Calu3 (cell line): ENCODE data around the gene SMG1. TPM values are rescaled to one million over a fixed set of nuclear protein-coding genes. Genes with fewer than 3 reads are reported as not detected.

Source experiments
- BruUV-seq: library from RNA; stranded (reverse); fragments of 400-500 nt; replicated peaks from 2 replicates; lab custom pipeline; 2021; lab: Mats Ljungman, UMichigan
- CTCF ChIA-PET: fragments of 300-600 bp; sonication (Branson Sonifier 250); formaldehyde crosslinking; loops from one replicate; lab custom pipeline; 2022; ENCODE audit warnings: antibody characterized with exemption; lab: Charles Lee
- DNase-seq: peaks from one replicate; pipeline ENCODE4 v3.0.0; 2022
- H3K27ac Mint-ChIP-seq: one replicate; pipeline ENCODE4 v1.8.0; 2022; ENCODE audit warnings: mixed read lengths; ENCODE audit not compliant: unreplicated experiment
- H3K27me3 Mint-ChIP-seq: one replicate; pipeline ENCODE4 v1.8.0; 2022; ENCODE audit warnings: mixed read lengths; ENCODE audit not compliant: unreplicated experiment
- H3K36me3 Mint-ChIP-seq: one replicate; pipeline ENCODE4 v1.8.0; 2022; ENCODE audit warnings: mild to moderate bottlenecking, moderate library complexity, mixed read lengths; ENCODE audit not compliant: insufficient read depth, unreplicated experiment
- H3K4me1 Mint-ChIP-seq: one replicate; pipeline ENCODE4 v1.8.0; 2022; ENCODE audit warnings: mild to moderate bottlenecking, low read depth, mixed read lengths; ENCODE audit not compliant: unreplicated experiment
- H3K4me3 Mint-ChIP-seq: one replicate; pipeline ENCODE4 v1.8.0; 2022; ENCODE audit warnings: mild to moderate bottlenecking, low read depth, moderate library complexity, mixed read lengths; ENCODE audit not compliant: unreplicated experiment
- H3K9me3 Mint-ChIP-seq: one replicate; pipeline ENCODE4 v1.8.0; 2022; ENCODE audit warnings: low read depth, mixed read lengths; ENCODE audit not compliant: unreplicated experiment
- intact Hi-C: fragments of 100-400 bp; cut with micrococcal nuclease; formaldehyde crosslinking; loops from one replicate; pipeline ENCODE4 v1.10.0; 2022; ENCODE audit not compliant: unreplicated experiment
- total RNA-seq: library from RNA; stranded (reverse); gene quantifications from 2 replicates; pipeline ENCODE4 v1.2.3, GENCODE V29; 2022
- TF ChIP-seq, protein P1 (sequence below): fragments of 200-600 bp; IDR thresholded peaks from one replicate; pipeline ENCODE4 v1.8.0; 2022; ENCODE audit warnings: antibody characterized with exemption; ENCODE audit not compliant: unreplicated experiment

The SMG1 gene
- total RNA-seq, 1 experiment from 2014 or later, result 129 TPM

DNA sequence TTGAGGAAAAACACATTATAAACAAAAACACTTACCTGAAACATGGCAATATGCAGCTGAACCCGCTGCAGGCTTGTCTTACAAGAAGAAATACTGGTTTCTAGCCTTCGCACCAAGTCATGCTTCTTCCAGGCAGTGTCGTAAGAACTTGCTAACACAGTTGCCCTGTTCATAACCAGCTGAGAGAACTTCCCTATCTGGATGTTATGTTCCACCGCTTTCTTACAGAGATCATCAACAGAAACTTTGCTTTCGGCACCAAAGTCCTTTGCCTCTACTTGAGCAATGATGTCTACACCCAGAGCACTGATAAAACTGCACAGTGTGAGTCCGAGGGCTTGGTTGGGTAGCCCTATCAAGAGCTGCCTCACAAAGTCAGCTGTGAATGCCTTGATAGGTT lies 97.0 kb downstream of the SMG1 start:
- intact Hi-C loops, result no loop called here
- Mint-ChIP-seq H3K4me1 (no peaks in the 10 kb centered on the region), H3K4me3 (no peak overlapping the region), H3K9me3 (no peaks in the 10 kb centered on the region), H3K27ac (no peak overlapping the region), H3K36me3 (peaks cover 43% of the 10 kb centered on the region), H3K27me3 (no peaks in the 10 kb centered on the region)
- no peak for DNase-seq
- no TSS peak for BruUV-seq
- TF ChIP-seq, protein P1, sequence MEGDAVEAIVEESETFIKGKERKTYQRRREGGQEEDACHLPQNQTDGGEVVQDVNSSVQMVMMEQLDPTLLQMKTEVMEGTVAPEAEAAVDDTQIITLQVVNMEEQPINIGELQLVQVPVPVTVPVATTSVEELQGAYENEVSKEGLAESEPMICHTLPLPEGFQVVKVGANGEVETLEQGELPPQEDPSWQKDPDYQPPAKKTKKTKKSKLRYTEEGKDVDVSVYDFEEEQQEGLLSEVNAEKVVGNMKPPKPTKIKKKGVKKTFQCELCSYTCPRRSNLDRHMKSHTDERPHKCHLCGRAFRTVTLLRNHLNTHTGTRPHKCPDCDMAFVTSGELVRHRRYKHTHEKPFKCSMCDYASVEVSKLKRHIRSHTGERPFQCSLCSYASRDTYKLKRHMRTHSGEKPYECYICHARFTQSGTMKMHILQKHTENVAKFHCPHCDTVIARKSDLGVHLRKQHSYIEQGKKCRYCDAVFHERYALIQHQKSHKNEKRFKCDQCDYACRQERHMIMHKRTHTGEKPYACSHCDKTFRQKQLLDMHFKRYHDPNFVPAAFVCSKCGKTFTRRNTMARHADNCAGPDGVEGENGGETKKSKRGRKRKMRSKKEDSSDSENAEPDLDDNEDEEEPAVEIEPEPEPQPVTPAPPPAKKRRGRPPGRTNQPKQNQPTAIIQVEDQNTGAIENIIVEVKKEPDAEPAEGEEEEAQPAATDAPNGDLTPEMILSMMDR, result no peak
- CTCF ChIA-PET, result interaction anchor here (0.6 kb wide), 1 partner anchor 1066 kb away, joined by 3 read pairs; no protein-coding TSS in a partner anchor

DNA sequence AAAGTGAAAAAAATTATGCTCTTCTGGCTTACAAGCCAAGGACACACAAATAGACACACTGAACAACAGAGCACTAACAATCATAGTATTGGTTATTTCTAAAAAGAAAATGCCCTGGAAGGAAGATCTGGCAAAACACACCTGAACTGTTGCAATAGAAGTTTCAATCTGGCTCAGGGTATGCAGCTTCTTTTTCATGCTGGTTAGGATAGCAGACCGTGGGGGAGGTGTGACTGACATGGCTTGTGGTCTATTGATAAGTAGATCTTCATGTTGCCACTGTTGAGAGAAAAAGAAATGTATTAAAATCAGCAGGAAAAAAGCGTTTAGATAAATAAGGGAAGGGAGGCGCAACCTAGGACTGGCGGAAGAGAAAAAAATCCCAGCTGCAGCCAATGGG lies 98.3 kb downstream of the SMG1 start:
- intact Hi-C loops, result no loop called here
- no peaks in the 10 kb centered on the region for H3K27me3 Mint-ChIP-seq
- TF ChIP-seq, protein P1, result no peak
- H3K36me3 Mint-ChIP-seq, result peaks cover 32% of the 10 kb centered on the region
- H3K27ac Mint-ChIP-seq, result no peak overlapping the region
- BruUV-seq, result no TSS peak
- H3K9me3 Mint-ChIP-seq, result no peaks in the 10 kb centered on the region
- H3K4me3 Mint-ChIP-seq, result no peak overlapping the region
- DNase-seq, result no peak
- no peaks in the 10 kb centered on the region for H3K4me1 Mint-ChIP-seq
- CTCF ChIA-PET, result interaction anchor here (0.8 kb wide), 1 partner anchor 9 kb away, joined by 3 read pairs; no protein-coding TSS in a partner anchor

GRCh38 chr16:18816286-18816685 lies 109.9 kb downstream of the SMG1 start:
- TF ChIP-seq, protein P1, result no peak
- H3K27ac Mint-ChIP-seq, result no peak overlapping the region
- CTCF ChIA-PET, result no interaction called here

GRCh38 chr16:18811925-18812324 lies 114.3 kb downstream of the SMG1 start:
- Mint-ChIP-seq H3K4me3 (no peak overlapping the region), H3K36me3 (peaks cover 63% of the 10 kb centered on the region), H3K9me3 (no peaks in the 10 kb centered on the region), H3K4me1 (no peaks in the 10 kb centered on the region), H3K27me3 (no peaks in the 10 kb centered on the region), H3K27ac (peak overlapping the region; percentile 52)
- CTCF ChIA-PET, result no interaction called here
- TF ChIP-seq, protein P1, result no peak
- no TSS peak for BruUV-seq
- intact Hi-C loops, result no loop called here
- no peak for DNase-seq

More at GRCh38 chr16:18816286-18816685, 109.9 kb downstream of the SMG1 start:
- peaks cover 44% of the 10 kb centered on the region for H3K36me3 Mint-ChIP-seq
- no TSS peak for BruUV-seq
- H3K4me1 Mint-ChIP-seq, result no peaks in the 10 kb centered on the region
- intact Hi-C loops, result no loop called here
- H3K4me3 Mint-ChIP-seq, result no peak overlapping the region
- DNase-seq, result no peak
- no peaks in the 10 kb centered on the region for H3K27me3 Mint-ChIP-seq
- H3K9me3 Mint-ChIP-seq, result no peaks in the 10 kb centered on the region
